Endometrial microvascular endothelial cells (primary cell): ENCODE results near the gene TRMT2A. TPM values are rescaled to one million over a fixed set of nuclear protein-coding genes. Genes with fewer than 3 reads are reported as not detected.

Experiments
- in situ Hi-C: cut with HindIII; loops from 2 replicates; pipeline ENCODE4 v1.10.0; 2017; ENCODE audit warnings: low sequenced_read_pairs, low pct_unique_long_range_greater_than_20kb; ENCODE audit errors: inconsistent ontology term
- total RNA-seq: library from RNA; depleted of rRNA; stranded (reverse); fragments of >200 nt; gene quantifications from one replicate; pipeline ENCODE4 v1.2.3, GENCODE V29; 2015; ENCODE audit errors: inconsistent ontology term

Gene TRMT2A
- total RNA-seq, 1 donor from 2014 or later: 74.0 TPM

GRCh38 chr22:20138417-20138738, 21.4 kb upstream of the TRMT2A start:
- in situ Hi-C loops: loop anchor here (25.0 kb wide), 1 partner anchor 149 kb away; no protein-coding TSS in a partner anchor

GRCh38 chr22:20137671-20138416, 20.8 kb upstream of the TRMT2A start:
- in situ Hi-C loops: loop anchor here (25.0 kb wide), 1 partner anchor 149 kb away; no protein-coding TSS in a partner anchor

GRCh38 chr22:20137113-20137512, 20.1 kb upstream of the TRMT2A start:
- in situ Hi-C loops: loop anchor here (25.0 kb wide), 1 partner anchor 150 kb away; no protein-coding TSS in a partner anchor

GRCh38 chr22:20136603-20136873, 19.5 kb upstream of the TRMT2A start:
- in situ Hi-C loops: loop anchor here (25.0 kb wide), 1 partner anchor 151 kb away; no protein-coding TSS in a partner anchor

- in situ Hi-C loops: loop anchor here (25.0 kb wide), 1 partner anchor 151 kb away; no protein-coding TSS in a partner anchor
Observed at GRCh38 chr22:20135806-20136602, 19.0 kb upstream of the TRMT2A start.

GRCh38 chr22:20135265-20135664, 18.2 kb upstream of the TRMT2A start:
- in situ Hi-C loops: loop anchor here (25.0 kb wide), 1 partner anchor 152 kb away; no protein-coding TSS in a partner anchor

- in situ Hi-C loops: loop anchor here (25.0 kb wide), 1 partner anchor 153 kb away; no protein-coding TSS in a partner anchor
Observed at GRCh38 chr22:20133930-20134549, 17.0 kb upstream of the TRMT2A start.

GRCh38 chr22:20132686-20133246, 15.7 kb upstream of the TRMT2A start:
- in situ Hi-C loops: loop anchor here (25.0 kb wide), 1 partner anchor 155 kb away; no protein-coding TSS in a partner anchor

GRCh38 chr22:20131859-20132685, 15.0 kb upstream of the TRMT2A start:
- in situ Hi-C loops: loop anchor here (25.0 kb wide), 1 partner anchor 155 kb away; no protein-coding TSS in a partner anchor

GRCh38 chr22:20131597-20131858, 14.5 kb upstream of the TRMT2A start, which contains the start of gene ZDHHC8:
ZDHHC8 (plus strand) TSS chr22:20131804; CDS start chr22:20131948, 144 bp downstream.
- in situ Hi-C loops: loop anchor here (25.0 kb wide), 1 partner anchor 156 kb away; no protein-coding TSS in a partner anchor

- in situ Hi-C loops: loop anchor here (25.0 kb wide), 1 partner anchor 156 kb away; no protein-coding TSS in a partner anchor
Observed at GRCh38 chr22:20130731-20131596, 13.9 kb upstream of the TRMT2A start.

GRCh38 chr22:20130319-20130718, 13.3 kb upstream of the TRMT2A start:
- in situ Hi-C loops: loop anchor here (25.0 kb wide), 1 partner anchor 157 kb away; no protein-coding TSS in a partner anchor

- in situ Hi-C loops: loop anchor here (25.0 kb wide), 1 partner anchor 158 kb away; no protein-coding TSS in a partner anchor
Observed at GRCh38 chr22:20129747-20130014, 12.7 kb upstream of the TRMT2A start.

GRCh38 chr22:20128902-20129746, 12.1 kb upstream of the TRMT2A start:
- in situ Hi-C loops: loop anchor here (25.0 kb wide), 1 partner anchor 158 kb away; no protein-coding TSS in a partner anchor

- in situ Hi-C loops: loop anchor here (25.0 kb wide), 1 partner anchor 159 kb away; no protein-coding TSS in a partner anchor
Observed at GRCh38 chr22:20128619-20128901, 11.5 kb upstream of the TRMT2A start.

- in situ Hi-C loops: loop anchor here (25.0 kb wide), 1 partner anchor 159 kb away; no protein-coding TSS in a partner anchor
Observed at GRCh38 chr22:20127869-20128618, 11.0 kb upstream of the TRMT2A start.
